A549 (cell line): ENCODE data around the gene OR6A2. TPM values are rescaled to one million over a fixed set of nuclear protein-coding genes. Genes with fewer than 3 reads are reported as not detected.

Source experiments
- ATAC-seq, 2 experiments: fragments of 200-7000 bp in 1 of 2; fragments of >200 bp in 1 of 2; cut with Nextera tagmentation in 1 of 2; cut with Tn5 transposase in 1 of 2; 3 replicates each; pipeline versions ENCODE4 v1.8.0 to v1.9.1; 2018 to 2020; ENCODE audit warnings: mild to moderate bottlenecking in 1 of 2, moderate library complexity in 1 of 2
- CTCF ChIA-PET: fragments of 300-600 bp; sonication (Branson Sonifier 250); formaldehyde crosslinking; extraction: SDS; loops from one replicate; lab custom pipeline; 2021; ENCODE audit warnings: antibody characterized with exemption, inconsistent platforms; lab: Yijun Ruan, JAX
- POLR2A ChIA-PET: fragments of 350-600 bp; formaldehyde crosslinking; extraction: SDS; loops from one replicate; lab custom pipeline; 2021; ENCODE audit warnings: antibody characterized with exemption, inconsistent platforms; lab: Yijun Ruan, JAX
- DNase-seq, 2 experiments: peaks; one replicate each; pipeline versions ENCODE4 v3.0.0 to v3.0.0-alpha.2; 2011 to 2016; ENCODE audit warnings: low read depth in 1 of 2, low spot score in 1 of 2
- FAIRE-seq: peaks from 2 replicates; lab custom pipeline; 2011; peaks lifted over from hg19 to GRCh38; lab: Jason Lieb, UNC
- H3K27ac ChIP-seq, 2 experiments: fragments of >200 bp; sonication (Bioruptor Twin); formaldehyde crosslinking; 3 replicates each; pipeline ENCODE4 v1.5.1; 2016 to 2017
- H3K4me1 ChIP-seq: fragments of >200 bp; sonication (Bioruptor Twin); formaldehyde crosslinking; 3 replicates; pipeline ENCODE4 v1.6.1; 2016
- H3K4me2 ChIP-seq: fragments of >200 bp; sonication (Bioruptor Twin); formaldehyde crosslinking; 3 replicates; pipeline ENCODE4 v1.6.1; 2016
- H3K4me3 ChIP-seq: fragments of >200 bp; sonication (Bioruptor Twin); formaldehyde crosslinking; 3 replicates; pipeline ENCODE4 v1.5.1; 2016
- H3K9me3 ChIP-seq: fragments of >200 bp; sonication (Bioruptor Twin); formaldehyde crosslinking; 3 replicates; pipeline ENCODE4 v1.6.1; 2016
- ATOH8 ChIP-seq: fragments of 250-450 bp; sonication (Bioruptor Pico); IDR thresholded peaks from 2 replicates; pipeline ENCODE4 v1.5.0; 2020; ENCODE audit warnings: low read depth, mild to moderate bottlenecking, moderate library complexity
- BCL3 ChIP-seq: fragments of >200 bp; sonication (Bioruptor Twin); formaldehyde crosslinking; IDR thresholded peaks from 3 replicates; pipeline ENCODE4 v1.6.1; 2016
- CBX2 ChIP-seq: fragments of 200-600 bp; sonication (generic); IDR thresholded peaks from 2 replicates; pipeline ENCODE4 v1.6.1; 2016; ENCODE audit warnings: low read depth, mild to moderate bottlenecking, borderline replicate concordance
- CBX8 ChIP-seq: fragments of 200-600 bp; sonication (generic); IDR thresholded peaks from 2 replicates; pipeline ENCODE4 v1.6.1; 2016
- CHD2 ChIP-seq: fragments of 150-350 bp; IDR thresholded peaks from 2 replicates; pipeline ENCODE4 v1.6.1; 2014; ENCODE audit warnings: low read length; ENCODE audit not compliant: partially characterized antibody
- CHD4 ChIP-seq: fragments of 200-600 bp; sonication (generic); IDR thresholded peaks from 2 replicates; pipeline ENCODE4 v1.6.1; 2016; ENCODE audit warnings: antibody characterized with exemption, mild to moderate bottlenecking, borderline replicate concordance
- CTCF ChIP-seq: fragments of >200 bp; sonication (Bioruptor Twin); formaldehyde crosslinking; IDR thresholded peaks from 3 replicates; pipeline ENCODE4 v1.5.1; 2016
- EHF ChIP-seq: fragments of 250-450 bp; sonication (Bioruptor Pico); IDR thresholded peaks from 2 replicates; pipeline ENCODE4 v1.5.0; 2020; ENCODE audit warnings: mild to moderate bottlenecking
- FOSB ChIP-seq: fragments of 250-450 bp; sonication (Bioruptor Pico); IDR thresholded peaks from 2 replicates; pipeline ENCODE4 v1.5.0; 2020; ENCODE audit warnings: mild to moderate bottlenecking, moderate library complexity
- FOXS1 ChIP-seq: fragments of 250-450 bp; sonication (Bioruptor Pico); IDR thresholded peaks from 2 replicates; pipeline ENCODE4 v1.5.0; 2020; ENCODE audit warnings: mild to moderate bottlenecking, moderate library complexity
- HDAC2 ChIP-seq: fragments of 200-600 bp; sonication (generic); IDR thresholded peaks from 2 replicates; pipeline ENCODE4 v1.6.1; 2016
- HOXA7 ChIP-seq: fragments of 250-450 bp; sonication (Bioruptor Pico); IDR thresholded peaks from 2 replicates; pipeline ENCODE4 v1.5.0; 2020; ENCODE audit warnings: mild to moderate bottlenecking, moderate library complexity
- JUN ChIP-seq, 2 experiments: fragments of >200 bp; sonication (Bioruptor Twin); formaldehyde crosslinking; IDR thresholded peaks; 2 replicates in 1 of 2; 3 replicates in 1 of 2; pipeline ENCODE4 v1.6.1; 2016 to 2017
- JUNB ChIP-seq: fragments of >200 bp; sonication (Bioruptor Twin); formaldehyde crosslinking; IDR thresholded peaks from 2 replicates; pipeline ENCODE4 v1.6.1; 2016
- KDM5A ChIP-seq: fragments of 200-600 bp; sonication (generic); IDR thresholded peaks from 2 replicates; pipeline ENCODE4 v1.6.1; 2016; ENCODE audit warnings: antibody characterized with exemption, mild to moderate bottlenecking
- NFE2L2 ChIP-seq: fragments of 150-350 bp; conservative IDR thresholded peaks from 2 replicates; pipeline ENCODE4 v1.6.1; 2014; ENCODE audit warnings: low read length
- NR3C1 ChIP-seq: fragments of >200 bp; sonication (Bioruptor Twin); formaldehyde crosslinking; IDR thresholded peaks from 3 replicates; pipeline ENCODE4 v1.6.1; 2017
- PBX3 ChIP-seq: IDR thresholded peaks from 2 replicates; pipeline ENCODE4 v1.6.1; 2012
- PHF8 ChIP-seq: fragments of 200-600 bp; sonication (generic); IDR thresholded peaks from 2 replicates; pipeline ENCODE4 v1.6.1; 2016; ENCODE audit warnings: low read depth, mild to moderate bottlenecking, antibody characterized with exemption, moderate library complexity, borderline replicate concordance
- POLR2AphosphoS2 ChIP-seq: conservative IDR thresholded peaks from 2 replicates; pipeline ENCODE4 v1.6.1; 2012; ENCODE audit warnings: low read length, improper control_type of control experiment, inconsistent platforms
- RARB ChIP-seq: fragments of 250-450 bp; sonication (Bioruptor Pico); IDR thresholded peaks from 2 replicates; pipeline ENCODE4 v1.8.0; 2021; ENCODE audit warnings: mild to moderate bottlenecking, moderate library complexity
- RCOR1 ChIP-seq: fragments of 150-350 bp; IDR thresholded peaks from 2 replicates; pipeline ENCODE4 v1.6.1; 2014; ENCODE audit warnings: antibody characterized with exemption, low read length, low read depth
- SMC3 ChIP-seq: fragments of >200 bp; sonication (Bioruptor Twin); formaldehyde crosslinking; IDR thresholded peaks from 3 replicates; pipeline ENCODE4 v1.6.1; 2018; ENCODE audit warnings: inconsistent platforms
- SREBF2 ChIP-seq: fragments of 450-650 bp; IDR thresholded peaks from 2 replicates; pipeline ENCODE4 v1.6.1; 2014; ENCODE audit warnings: mild to moderate bottlenecking, moderate library complexity
- TFCP2L1 ChIP-seq: fragments of 250-450 bp; sonication (Bioruptor Pico); IDR thresholded peaks from 2 replicates; pipeline ENCODE4 v1.5.0; 2021; ENCODE audit warnings: mild to moderate bottlenecking
- ZFP36 ChIP-seq: fragments of 450-650 bp; IDR thresholded peaks from 2 replicates; pipeline ENCODE4 v1.6.1; 2014; ENCODE audit warnings: borderline replicate concordance; ENCODE audit not compliant: partially characterized antibody
- ZNF302 ChIP-seq: fragments of 250-450 bp; sonication (Bioruptor Pico); IDR thresholded peaks from 2 replicates; pipeline ENCODE4 v1.9.0; 2021; ENCODE audit warnings: inconsistent platforms, mild to moderate bottlenecking, moderate library complexity
- WGBS: methylation state at CpG from one replicate; pipeline ENCODE4 v1.1.6; 2017; ENCODE audit errors: missing lambda C conversion rate; 5-methylcytosine and 5-hydroxymethylcytosine counted together
- polyA minus RNA-seq: library from RNA; depleted of rRNA, polyadenylated mRNA; stranded (reverse); fragments of >200 nt; gene quantifications from 2 replicates; pipeline ENCODE4 v1.2.3, GENCODE V29; 2011; rRNA and poly(A)+ RNA removed
- polyA plus RNA-seq, 4 experiments: library from polyadenylated mRNA; depleted of rRNA in 3 of 4; stranded (reverse); fragments of >200 nt; fragmentation: RNase III in 1 of 4; extraction: RNeasy Plus Mini Kit Qiagen cat#74134 plus additional on column Dnase treatment in 1 of 4; gene quantifications; 2 replicates in 3 of 4; 3 replicates in 1 of 4; pipeline ENCODE4 v1.2.3, GENCODE V29; 2011 to 2017

The OR6A2 gene
- 0.01 TPM in 2 replicates for polyA plus RNA-seq (2011; rRNA removed)
- not detected in 2 replicates for polyA plus RNA-seq (2012; cell fraction: cytosol; rRNA removed)
- polyA plus RNA-seq (2012; cell fraction: nucleus; rRNA removed): 0.02 TPM in 2 replicates
- not detected in 3 replicates for polyA plus RNA-seq (2017; fragmentation: RNase III; extraction: RNeasy Plus Mini Kit Qiagen cat#74134 plus additional on column Dnase treatment)
- polyA minus RNA-seq: 1.3 and 1.4 TPM in 2 replicates

DNA sequence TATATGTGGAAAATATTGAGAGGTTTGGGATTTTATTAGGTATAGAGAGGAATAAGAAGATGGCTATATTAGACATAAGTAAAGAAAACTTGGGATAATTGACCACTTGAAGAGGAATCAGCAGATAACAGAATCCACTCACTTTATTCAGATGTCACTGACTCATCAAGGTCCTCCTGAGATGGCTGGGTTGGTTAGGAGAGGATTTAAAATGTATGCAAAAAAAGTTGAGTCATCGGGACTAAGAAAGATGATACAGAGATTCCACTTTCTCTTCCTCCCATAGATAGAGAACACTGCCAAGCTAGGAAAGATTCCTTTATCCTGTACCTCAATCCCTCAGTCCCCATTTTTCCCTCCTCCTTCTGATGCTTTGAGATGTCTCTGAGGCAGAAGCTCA is at the start of gene OR6A2:
OR6A2 (minus strand) TSS at position 288 of the 400 bp plus-strand sequence. CDS start 3,981 bp downstream, outside the sequence.
- H3K9me3 ChIP-seq: no peaks in the 10 kb centered on the region
- POLR2A ChIA-PET: no interaction called here
- FAIRE-seq: no peak
- no peak for ATAC-seq
- H3K27ac ChIP-seq: no peak within 1 kb of the TSS
- WGBS: 0% methylated on average over 1 of the region's 1 CpG
- CTCF ChIA-PET: interaction anchor here (1.5 kb wide), 1 partner anchor 9 kb away, joined by 3 read pairs; no protein-coding TSS in a partner anchor
- TF ChIP-seq CHD4: no peak
- no peak for TF ChIP-seq BCL3
- TF ChIP-seq ZFP36: no peak
- no peak for TF ChIP-seq NR3C1
- no peak for TF ChIP-seq RCOR1
- no peak for TF ChIP-seq SMC3
- no peak for TF ChIP-seq FOSB (CRISPR knock-in tag)
- no peak for TF ChIP-seq KDM5A
- TF ChIP-seq CHD2: no peak
- no peak for TF ChIP-seq ZNF302 (CRISPR knock-in tag)
- no peak for TF ChIP-seq JUN (IDR thresholded peaks at IDR 0.05)
- TF ChIP-seq NFE2L2: no peak
- TF ChIP-seq FOXS1 (CRISPR knock-in tag): no peak
- TF ChIP-seq SREBF2: no peak
- TF ChIP-seq ATOH8 (CRISPR knock-in tag): no peak
- TF ChIP-seq CTCF: no peak
- no peak for TF ChIP-seq TFCP2L1
- no peak for TF ChIP-seq HDAC2
- TF ChIP-seq EHF (CRISPR knock-in tag): no peak
- no peak for TF ChIP-seq HOXA7 (CRISPR knock-in tag)
- TF ChIP-seq, all 56 proteins: peak for 0
- H3K4me2 ChIP-seq: no peak within 1 kb of the TSS
- no peaks in the 10 kb centered on the region for H3K4me1 ChIP-seq
- no peak for DNase-seq
- no peak within 1 kb of the TSS for H3K4me3 ChIP-seq

- WGBS: under 1% methylated on average over 3 of the region's 3 CpGs
- no peak for FAIRE-seq
- CTCF ChIA-PET: no interaction called here
Measured at GRCh38 chr11:6845383-6845782, 45.9 kb upstream of the OR6A2 start, which contains the start of gene OR10A5. Gene OR10A5, plus strand, starts transcription at chr11:6845683. Its CDS starts 0 bp downstream, at chr11:6845683.

More at GRCh38 chr11:6845383-6845782, 45.9 kb upstream of the OR6A2 start, which contains the start of gene OR10A5:
- DNase-seq (no peak), ATAC-seq (no peak)
- no peak within 1 kb of the TSS for H3K4me2 ChIP-seq
- H3K4me3 ChIP-seq: no peak within 1 kb of the TSS
- POLR2A ChIA-PET: no interaction called here
- H3K4me1 ChIP-seq: no peaks in the 10 kb centered on the region
- no peak for TF ChIP-seq POLR2AphosphoS2
- TF ChIP-seq SMC3: no peak
- no peak for TF ChIP-seq CBX2
- no peak for TF ChIP-seq JUNB
- TF ChIP-seq CBX8: no peak
- TF ChIP-seq HDAC2: no peak
- no peak for TF ChIP-seq PBX3
- no peak for TF ChIP-seq CHD2
- no peak for TF ChIP-seq PHF8
- no peak for TF ChIP-seq ZNF302 (CRISPR knock-in tag)
- no peak for TF ChIP-seq ZFP36
- no peak for TF ChIP-seq RARB (CRISPR knock-in tag)
- TF ChIP-seq CHD4: no peak
- TF ChIP-seq FOSB (CRISPR knock-in tag): no peak
- TF ChIP-seq EHF (CRISPR knock-in tag): no peak
- no peak within 1 kb of the TSS for H3K27ac ChIP-seq
- no peaks in the 10 kb centered on the region for H3K9me3 ChIP-seq
